PC-3 (cell line): ENCODE data around the gene EXD1. TPM values are rescaled to one million over a fixed set of nuclear protein-coding genes. Genes with fewer than 3 reads are reported as not detected.

ENCODE experiments used
- ATAC-seq: fragments of 200-7000 bp; cut with Tn5 transposase; 2 replicates; pipeline ENCODE4 v1.9.1; 2020; ENCODE audit warnings: mild to moderate bottlenecking, moderate library complexity
- BruUV-seq: library from RNA; stranded (reverse); fragments of 400-500 nt; replicated peaks from 2 replicates; lab custom pipeline; 2021; lab: Mats Ljungman, UMichigan
- CTCF ChIA-PET: fragments of 300-600 bp; sonication (Branson Sonifier 250); formaldehyde crosslinking; loops from one replicate; lab custom pipeline; 2022; ENCODE audit warnings: antibody characterized with exemption; lab: Charles Lee
- POLR2A ChIA-PET: fragments of 300-600 bp; sonication (Branson Sonifier 250); formaldehyde crosslinking; loops from one replicate; lab custom pipeline; 2022; ENCODE audit warnings: antibody characterized with exemption; ENCODE audit not compliant: unreplicated experiment; lab: Charles Lee
- DNase-seq: peaks from one replicate; pipeline ENCODE4 v3.0.0-alpha.2; 2015
- H2AFZ ChIP-seq: fragments of 300-600 bp; sonication (generic); 2 replicates; pipeline ENCODE4 v1.6.0; 2016; ENCODE audit warnings: antibody characterized with exemption, low read length
- H3F3A ChIP-seq: fragments of 300-600 bp; sonication (generic); one replicate; pipeline ENCODE4 v1.6.0; 2017; ENCODE audit warnings: antibody characterized with exemption, low read length, control low read depth, mild to moderate bottlenecking; ENCODE audit not compliant: unreplicated experiment
- H3K27ac ChIP-seq: fragments of 300-600 bp; sonication (generic); 2 replicates; pipeline ENCODE4 v1.5.1; 2016; ENCODE audit warnings: mild to moderate bottlenecking, low read length
- H3K27me3 ChIP-seq: fragments of 300-600 bp; sonication (generic); 2 replicates; pipeline ENCODE4 v1.6.1; 2016; ENCODE audit warnings: low read length, mixed read lengths
- H3K36me3 ChIP-seq: fragments of 300-600 bp; sonication (generic); 2 replicates; pipeline ENCODE4 v1.6.1; 2016; ENCODE audit warnings: low read depth, mixed run types, low read length, mixed read lengths
- H3K4me1 ChIP-seq: fragments of 300-600 bp; sonication (generic); 2 replicates; pipeline ENCODE4 v1.5.1; 2016; ENCODE audit warnings: low read length; ENCODE audit not compliant: insufficient read depth
- H3K4me2 ChIP-seq: fragments of 300-600 bp; sonication (generic); 2 replicates; pipeline ENCODE4 v1.6.0; 2016; ENCODE audit warnings: low read length
- H3K4me3 ChIP-seq: fragments of 300-600 bp; sonication (generic); 2 replicates; pipeline ENCODE4 v1.5.1; 2016; ENCODE audit warnings: mild to moderate bottlenecking, low read length, mixed read lengths
- H3K79me2 ChIP-seq: fragments of 300-600 bp; sonication (generic); 2 replicates; pipeline ENCODE4 v1.6.1; 2017; ENCODE audit warnings: low read length, mixed read lengths
- H3K9ac ChIP-seq: fragments of 300-600 bp; sonication (generic); 2 replicates; pipeline ENCODE4 v1.6.0; 2016; ENCODE audit warnings: mild to moderate bottlenecking, low read length
- H3K9me2 ChIP-seq: fragments of 300-600 bp; sonication (generic); replicated peaks from 2 replicates; pipeline ENCODE4 v1.6.1; 2016; ENCODE audit warnings: mixed run types, low read length, mixed read lengths
- H3K9me3 ChIP-seq: fragments of 300-600 bp; sonication (generic); 2 replicates; pipeline ENCODE4 v1.6.1; 2016; ENCODE audit warnings: low read length, mixed read lengths
- H4K20me1 ChIP-seq: fragments of 300-600 bp; sonication (generic); 2 replicates; pipeline ENCODE4 v1.6.1; 2016; ENCODE audit warnings: low read length, mixed read lengths
- EZH2 ChIP-seq: fragments of 300-600 bp; sonication (generic); IDR thresholded peaks from one replicate; pipeline ENCODE4 v1.6.1; 2017; ENCODE audit warnings: antibody characterized with exemption, mild to moderate bottlenecking, low read length; ENCODE audit not compliant: unreplicated experiment
- EZH2phosphoT487 ChIP-seq: fragments of 300-600 bp; sonication (generic); IDR thresholded peaks from 2 replicates; pipeline ENCODE4 v1.6.1; 2018; ENCODE audit warnings: mild to moderate bottlenecking, antibody characterized with exemption, low read length, borderline replicate concordance
- intact Hi-C: fragments of 100-400 bp; cut with micrococcal nuclease; formaldehyde crosslinking; loops from 2 replicates; pipeline ENCODE4 v1.9.0; 2023
- total RNA-seq: library from RNA; depleted of rRNA; stranded (reverse); fragments of >200 nt; gene quantifications from 2 replicates; pipeline ENCODE4 v1.2.3, GENCODE V29; 2014
- TF ChIP-seq, protein P1 (sequence below): fragments of 300-600 bp; sonication (generic); conservative IDR thresholded peaks from 2 replicates; pipeline ENCODE4 v1.5.1; 2017; ENCODE audit warnings: antibody characterized with exemption, low read depth, mild to moderate bottlenecking, low read length

The EXD1 gene
- total RNA-seq, 1 experiment from 2014 or later = not detected

DNA sequence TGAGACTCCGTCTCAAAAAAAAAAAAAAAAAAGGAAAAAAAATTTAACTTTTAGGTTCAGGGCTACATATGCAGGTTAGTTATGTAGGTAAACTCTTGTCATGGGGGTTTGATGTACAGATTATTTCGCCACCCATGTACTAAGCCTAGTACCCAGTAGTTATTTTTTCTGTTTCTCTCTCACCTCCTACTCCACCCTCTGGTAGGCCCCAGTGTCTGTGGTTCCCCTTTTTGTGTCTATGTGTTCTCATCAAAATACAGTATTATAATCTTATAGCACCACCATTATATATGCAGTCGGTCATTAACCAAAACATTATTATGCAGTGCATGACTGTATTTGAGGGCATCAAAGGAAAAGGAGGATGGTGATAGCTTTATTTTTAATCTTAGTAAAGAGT is 47.8 kb upstream of the EXD1 start:
- DNase-seq (no peak), ATAC-seq (no peak)
- H3K4me2 ChIP-seq = no peak overlapping the region
- no peak overlapping the region for H2AFZ ChIP-seq
- H4K20me1 ChIP-seq = no peaks in the 10 kb centered on the region
- ChIA-PET POLR2A (interaction anchor here (0.5 kb wide), 1 partner anchor 197 kb away, joined by 4 read pairs; no protein-coding TSS in a partner anchor), CTCF (no interaction called here)
- no TSS peak for BruUV-seq
- H3K36me3 ChIP-seq = peaks cover 13% of the 10 kb centered on the region; the same call in 1 of the 2 replicates
- H3K4me1 ChIP-seq = peaks cover 19% of the 10 kb centered on the region
- no peaks in the 10 kb centered on the region for H3K79me2 ChIP-seq
- no peaks in the 10 kb centered on the region for H3K27me3 ChIP-seq
- no peak overlapping the region for H3K4me3 ChIP-seq
- intact Hi-C loops = no loop called here
- no peaks in the 10 kb centered on the region for H3K9me3 ChIP-seq
- no peaks in the 10 kb centered on the region for H3K9me2 ChIP-seq
- H3K9ac ChIP-seq = no peak overlapping the region
- H3F3A ChIP-seq = no peaks in the 10 kb centered on the region
- TF ChIP-seq EZH2 (no peak), EZH2phosphoT487 (no peak)
- TF ChIP-seq, protein P1, sequence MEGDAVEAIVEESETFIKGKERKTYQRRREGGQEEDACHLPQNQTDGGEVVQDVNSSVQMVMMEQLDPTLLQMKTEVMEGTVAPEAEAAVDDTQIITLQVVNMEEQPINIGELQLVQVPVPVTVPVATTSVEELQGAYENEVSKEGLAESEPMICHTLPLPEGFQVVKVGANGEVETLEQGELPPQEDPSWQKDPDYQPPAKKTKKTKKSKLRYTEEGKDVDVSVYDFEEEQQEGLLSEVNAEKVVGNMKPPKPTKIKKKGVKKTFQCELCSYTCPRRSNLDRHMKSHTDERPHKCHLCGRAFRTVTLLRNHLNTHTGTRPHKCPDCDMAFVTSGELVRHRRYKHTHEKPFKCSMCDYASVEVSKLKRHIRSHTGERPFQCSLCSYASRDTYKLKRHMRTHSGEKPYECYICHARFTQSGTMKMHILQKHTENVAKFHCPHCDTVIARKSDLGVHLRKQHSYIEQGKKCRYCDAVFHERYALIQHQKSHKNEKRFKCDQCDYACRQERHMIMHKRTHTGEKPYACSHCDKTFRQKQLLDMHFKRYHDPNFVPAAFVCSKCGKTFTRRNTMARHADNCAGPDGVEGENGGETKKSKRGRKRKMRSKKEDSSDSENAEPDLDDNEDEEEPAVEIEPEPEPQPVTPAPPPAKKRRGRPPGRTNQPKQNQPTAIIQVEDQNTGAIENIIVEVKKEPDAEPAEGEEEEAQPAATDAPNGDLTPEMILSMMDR = no peak
- H3K27ac ChIP-seq = no peak overlapping the region

DNA sequence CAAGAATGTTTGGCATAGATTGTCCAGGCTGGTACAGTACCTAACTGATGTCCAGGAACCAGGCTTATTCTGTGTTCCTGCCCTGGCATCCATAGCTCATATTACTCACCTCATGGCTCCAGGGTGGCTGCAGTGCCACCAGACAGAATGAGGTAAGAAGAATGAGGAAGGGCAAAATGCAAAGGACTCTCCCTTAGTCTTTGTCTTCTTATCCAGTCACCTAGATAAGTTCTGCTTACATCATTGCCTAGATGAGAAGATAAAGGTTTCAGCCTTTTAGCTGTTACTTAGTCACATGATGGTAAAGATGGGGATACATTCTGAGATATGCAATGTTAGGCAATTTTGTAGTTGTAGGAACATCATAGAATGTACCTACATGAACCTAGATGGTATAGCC is 46.3 kb upstream of the EXD1 start:
- H3K9ac ChIP-seq = no peak overlapping the region
- peaks cover 13% of the 10 kb centered on the region; the same call in 1 of the 2 replicates for H3K36me3 ChIP-seq
- peaks cover 10% of the 10 kb centered on the region for H3K4me1 ChIP-seq
- H2AFZ ChIP-seq = no peak overlapping the region
- ATAC-seq (no peak), DNase-seq (no peak)
- POLR2A ChIA-PET = no interaction called here
- no peaks in the 10 kb centered on the region for H3K9me2 ChIP-seq
- no peaks in the 10 kb centered on the region for H3K27me3 ChIP-seq
- BruUV-seq = no TSS peak
- no peaks in the 10 kb centered on the region for H4K20me1 ChIP-seq
- no peaks in the 10 kb centered on the region for H3K79me2 ChIP-seq
- intact Hi-C loops = no loop called here
- no peak overlapping the region for H3K4me2 ChIP-seq
- no peak overlapping the region for H3K4me3 ChIP-seq
- H3F3A ChIP-seq = no peaks in the 10 kb centered on the region
- no peaks in the 10 kb centered on the region for H3K9me3 ChIP-seq
- CTCF ChIA-PET = interaction anchor here (0.6 kb wide), 1 partner anchor 11 kb away, joined by 4 read pairs; no protein-coding TSS in a partner anchor
- TF ChIP-seq EZH2phosphoT487 (no peak), EZH2 (no peak)
- TF ChIP-seq, protein P1 = no peak
- H3K27ac ChIP-seq = no peak overlapping the region

GRCh38 chr15:41269887-41270286 is 39.3 kb upstream of the EXD1 start:
- TF ChIP-seq EZH2phosphoT487 (no peak), EZH2 (no peak)
- TF ChIP-seq, protein P1 = no peak
- Histone ChIP-seq H3K27ac (no peak overlapping the region), H3K4me3 (no peak overlapping the region), H3K9ac (no peak overlapping the region), H4K20me1 (no peaks in the 10 kb centered on the region), H2AFZ (no peak overlapping the region), H3K36me3 (peaks cover 10% of the 10 kb centered on the region; the same call in 1 of the 2 replicates), H3K4me2 (no peak overlapping the region), H3K4me1 (no peaks in the 10 kb centered on the region), H3K27me3 (no peaks in the 10 kb centered on the region), H3K79me2 (no peaks in the 10 kb centered on the region), H3K9me3 (no peaks in the 10 kb centered on the region), H3K9me2 (no peaks in the 10 kb centered on the region), H3F3A (no peaks in the 10 kb centered on the region)
- intact Hi-C loops = no loop called here
- CTCF ChIA-PET = no interaction called here
- POLR2A ChIA-PET = no interaction called here
- no peak for DNase-seq
- no TSS peak for BruUV-seq
- no peak for ATAC-seq
